ENCODE results near the gene STK32C. TPM values are rescaled to one million over a fixed set of nuclear protein-coding genes. Genes with fewer than 3 reads are reported as not detected.

The STK32C gene
- total and polyA plus RNA-seq, 10 of the 15 experiments (the other 5 are each of a cell fraction or from before 2014, with no cell fraction given): 1.5 to 18.1 (median 6.4) TPM

GRCh38 chr10:132186488-132187429 lies 121.0 kb downstream of the STK32C start, which contains the start of gene DPYSL4:
Gene DPYSL4, plus strand, starts transcription at chr10:132186948. Its CDS starts 116 bp downstream, at chr10:132187064.
- no peak for DNase-seq (ENCODE audit: low read depth, low spot score)
- no peaks in the 10 kb centered on the region; the same call in 2 of the 3 replicates for H3K9me3 ChIP-seq (replicated peaks; ENCODE audit: control insufficient read depth, insufficient read depth, low read length)
- WGBS (ENCODE audit: insufficient coverage, insufficient replicate concordance, low lambda C conversion rate, missing lambda C conversion rate): 55% methylated on average over 29 of the region's 109 CpGs
- no TSS peak for BruUV-seq (replicated peaks)
- no peak for ATAC-seq
- no peak within 1 kb of the TSS for H3K9ac ChIP-seq (ENCODE audit: control insufficient read depth, insufficient read depth, low read length)
- H2AFZ ChIP-seq (ENCODE audit: control insufficient read depth, low read depth, low read length): no peak within 1 kb of the TSS
- ChIA-PET RAD21 (ENCODE audit: unreplicated experiment) (no interaction called here), CTCF (no interaction called here), POLR2A (no interaction called here), SMC1A (ENCODE audit: uncharacterized antibody, unreplicated experiment) (no interaction called here)
- FAIRE-seq: no peak
- intact Hi-C loops (cut with micrococcal nuclease; ENCODE audit: unreplicated experiment): no loop called here
- H3K4me2 ChIP-seq (ENCODE audit: control insufficient read depth, insufficient read depth): no peak within 1 kb of the TSS
- in situ Hi-C loops (cut with MboI): no loop called here
- no peaks in the 10 kb centered on the region for H3K79me2 ChIP-seq (ENCODE audit: control insufficient read depth, insufficient read depth, low read length)
- TF ChIP-seq TAF1 (IDR thresholded peaks at IDR 0.05; ENCODE audit: borderline replicate concordance, low read depth, low read length) (no peak), ZNF384 (IDR thresholded peaks at IDR 0.05; ENCODE audit: borderline replicate concordance, low read depth, low read length) (no peak), ZBTB40 (IDR thresholded peaks at IDR 0.05; ENCODE audit: borderline replicate concordance) (no peak), NR2C2 (IDR thresholded peaks at IDR 0.05; ENCODE audit: borderline replicate concordance, control insufficient read depth, insufficient read length, low read depth) (no peak), STAT1 (conservative IDR thresholded peaks at IDR 0.05) (no peak), TCF3 (IDR thresholded peaks at IDR 0.05; ENCODE audit: borderline replicate concordance, insufficient read depth, low read depth, low read length) (no peak), ZSCAN29 (IDR thresholded peaks at IDR 0.05) (no peak), CBX5 (IDR thresholded peaks at IDR 0.05; ENCODE audit: low read depth) (no peak), BCLAF1 (IDR thresholded peaks at IDR 0.05) (no peak), REST (IDR thresholded peaks at IDR 0.05; ENCODE audit: low read depth, low read length) (no peak), CBX3 (IDR thresholded peaks at IDR 0.05; ENCODE audit: borderline replicate concordance, low read depth) (no peak)
- H3K27me3 ChIP-seq (replicated peaks in 1 of 2; ENCODE audit: control insufficient read depth in 2 of 2, insufficient read depth in 2 of 2, low read length in 1 of 2): no peaks in the 10 kb centered on the region
- H3K4me3 ChIP-seq: no peak within 1 kb of the TSS
- no peaks in the 10 kb centered on the region for H3K36me3 ChIP-seq (ENCODE audit: control insufficient read depth in 2 of 2, insufficient read depth in 2 of 2, low read length in 1 of 2)
- H3K27ac ChIP-seq (ENCODE audit: control insufficient read depth, insufficient read depth): no peak within 1 kb of the TSS
- H3K4me1 ChIP-seq (ENCODE audit: control insufficient read depth, insufficient read depth, low read length): no peaks in the 10 kb centered on the region
- no peaks in the 10 kb centered on the region for H4K20me1 ChIP-seq (ENCODE audit: control insufficient read depth, insufficient read depth)

Data from GM12878 (cell line).